C4-2B (cell line): ENCODE results near the gene MAPKAPK3.

Source experiments
- CTCF ChIP-seq: fragments of 450-650 bp; conservative IDR thresholded peaks from 2 replicates; pipeline ENCODE4 v1.5.1; 2017; ENCODE audit warnings: mild to moderate bottlenecking
- ZFX ChIP-seq: fragments of 450-650 bp; IDR thresholded peaks from 2 replicates; pipeline ENCODE4 v1.6.1; 2017

- no peak for TF ChIP-seq CTCF
- no peak for TF ChIP-seq ZFX
Measured at GRCh38 chr3:50620820-50621219, 3.9 kb downstream of the MAPKAPK3 start.
